Kidney epithelial cell (primary cell): ENCODE results near the gene ATXN10. TPM values are rescaled to one million over a fixed set of nuclear protein-coding genes. Genes with fewer than 3 reads are reported as not detected.
"Not testable (repeated sequence)": the region's sequence is repeated elsewhere in the genome, so short reads cannot be mapped to it uniquely, and the experiment has no call there.

ENCODE experiments used
- DNase-seq: peaks from one replicate; pipeline ENCODE4 v3.0.0-alpha.2; 2010; ENCODE audit warnings: low read depth
- H3K27me3 ChIP-seq: 2 replicates; pipeline ENCODE4 v1.6.0; 2011; ENCODE audit warnings: low read length; ENCODE audit not compliant: control insufficient read depth, insufficient read depth
- H3K36me3 ChIP-seq: 2 replicates; pipeline ENCODE4 v1.5.1; 2011; ENCODE audit warnings: low read length; ENCODE audit not compliant: control insufficient read depth, insufficient read depth
- H3K4me3 ChIP-seq: 2 replicates; pipeline ENCODE4 v1.5.1; 2011; ENCODE audit warnings: low read depth, mild to moderate bottlenecking, control low read depth, low read length
- CTCF ChIP-seq: IDR thresholded peaks from 2 replicates; pipeline ENCODE4 v1.5.1; 2011; ENCODE audit warnings: mild to moderate bottlenecking, moderate library complexity, low read length, control low read depth, inconsistent platforms; ENCODE audit not compliant: insufficient read depth, poor library complexity, severe bottlenecking
- total RNA-seq: library from RNA; depleted of rRNA; stranded (reverse); fragments of >200 nt; gene quantifications from 2 replicates; pipeline ENCODE4 v1.2.3, GENCODE V29; 2015

ATXN10 gene
- total RNA-seq, 1 donor from 2014 or later, result 127 TPM

- no peak for TF ChIP-seq CTCF
- Histone ChIP-seq H3K27me3 (no peaks in the 10 kb centered on the region), H3K4me3 (no peak overlapping the region), H3K36me3 (no peaks in the 10 kb centered on the region)
- DNase-seq, result no peak
These were observed 118.8 kb downstream of the ATXN10 start for GRCh38 chr22:45790401-45790800.

GRCh38 chr22:45793161-45793560 is 121.5 kb downstream of the ATXN10 start:
- DNase-seq, result no peak
- Histone ChIP-seq H3K4me3 (no peak overlapping the region), H3K27me3 (no peaks in the 10 kb centered on the region), H3K36me3 (no peaks in the 10 kb centered on the region)
- no peak for TF ChIP-seq CTCF

- DNase-seq, result no peak
- H3K27me3 ChIP-seq, result no peaks in the 10 kb centered on the region
- no peak for TF ChIP-seq CTCF
- no peak overlapping the region for H3K4me3 ChIP-seq
- H3K36me3 ChIP-seq, result no peaks in the 10 kb centered on the region
These were observed 122.3 kb downstream of the ATXN10 start for GRCh38 chr22:45793892-45794291.

GRCh38 chr22:45796009-45796408 is 124.4 kb downstream of the ATXN10 start:
- not testable (repeated sequence) for DNase-seq, H3K36me3 ChIP-seq, H3K4me3 ChIP-seq, H3K27me3 ChIP-seq

GRCh38 chr22:45799291-45799690 is 127.7 kb downstream of the ATXN10 start:
- Histone ChIP-seq H3K27me3 (no peaks in the 10 kb centered on the region), H3K36me3 (no peaks in the 10 kb centered on the region), H3K4me3 (no peak overlapping the region)
- no peak for TF ChIP-seq CTCF
- no peak for DNase-seq

- Histone ChIP-seq H3K36me3 (no peaks in the 10 kb centered on the region), H3K4me3 (no peak overlapping the region), H3K27me3 (no peaks in the 10 kb centered on the region)
- DNase-seq, result no peak
- no peak for TF ChIP-seq CTCF
These were observed 130.4 kb downstream of the ATXN10 start for GRCh38 chr22:45802054-45802453.
